Activated T-helper 2 cell treated with anti-CD3 and anti-CD28 coated beads, Interferon-gamma antibody, Interleukin-2, Interleukin-4, amounts not matched to agents 10 μg/mL and 5 μg/mL and 100 μg/mL, durations not matched to agents 14 hours and 24 hours and 36 hours (primary cell): ENCODE data around the gene HIC2. TPM values are rescaled to one million over a fixed set of nuclear protein-coding genes. Genes with fewer than 3 reads are reported as not detected.
"Not testable (repeated sequence)": the region's sequence is repeated elsewhere in the genome, so short reads cannot be mapped to it uniquely, and the experiment has no call there.

Experiments used
- DNase-seq: peaks from one replicate; pipeline ENCODE4 v3.0.0; 2021; ENCODE audit warnings: low spot score
- H3K27ac Mint-ChIP-seq: one replicate; pipeline ENCODE4 v1.8.0; 2021; ENCODE audit warnings: mixed read lengths
- H3K27me3 Mint-ChIP-seq: one replicate; pipeline ENCODE4 v1.8.0; 2021; ENCODE audit warnings: low read depth, mixed read lengths
- H3K36me3 Mint-ChIP-seq: one replicate; pipeline ENCODE4 v1.8.0; 2021; ENCODE audit warnings: low read depth, mixed read lengths
- H3K4me1 Mint-ChIP-seq: one replicate; pipeline ENCODE4 v1.8.0; 2021; ENCODE audit warnings: low read depth, mixed read lengths
- H3K4me3 Mint-ChIP-seq: one replicate; pipeline ENCODE4 v1.8.0; 2021; ENCODE audit warnings: low read depth, mild to moderate bottlenecking, moderate library complexity, mixed read lengths
- H3K9me3 Mint-ChIP-seq: one replicate; pipeline ENCODE4 v1.8.0; 2021; ENCODE audit warnings: mixed read lengths
- intact Hi-C: fragments of 100-400 bp; cut with micrococcal nuclease; formaldehyde crosslinking; loops from one replicate; pipeline ENCODE4 v1.15.1; 2023
- total RNA-seq: library from RNA; stranded (reverse); gene quantifications from 2 replicates; pipeline ENCODE4 v1.2.3, GENCODE V29; 2022

HIC2 gene
- total RNA-seq, 1 donor from 2014 or later: 4.9 TPM

DNA sequence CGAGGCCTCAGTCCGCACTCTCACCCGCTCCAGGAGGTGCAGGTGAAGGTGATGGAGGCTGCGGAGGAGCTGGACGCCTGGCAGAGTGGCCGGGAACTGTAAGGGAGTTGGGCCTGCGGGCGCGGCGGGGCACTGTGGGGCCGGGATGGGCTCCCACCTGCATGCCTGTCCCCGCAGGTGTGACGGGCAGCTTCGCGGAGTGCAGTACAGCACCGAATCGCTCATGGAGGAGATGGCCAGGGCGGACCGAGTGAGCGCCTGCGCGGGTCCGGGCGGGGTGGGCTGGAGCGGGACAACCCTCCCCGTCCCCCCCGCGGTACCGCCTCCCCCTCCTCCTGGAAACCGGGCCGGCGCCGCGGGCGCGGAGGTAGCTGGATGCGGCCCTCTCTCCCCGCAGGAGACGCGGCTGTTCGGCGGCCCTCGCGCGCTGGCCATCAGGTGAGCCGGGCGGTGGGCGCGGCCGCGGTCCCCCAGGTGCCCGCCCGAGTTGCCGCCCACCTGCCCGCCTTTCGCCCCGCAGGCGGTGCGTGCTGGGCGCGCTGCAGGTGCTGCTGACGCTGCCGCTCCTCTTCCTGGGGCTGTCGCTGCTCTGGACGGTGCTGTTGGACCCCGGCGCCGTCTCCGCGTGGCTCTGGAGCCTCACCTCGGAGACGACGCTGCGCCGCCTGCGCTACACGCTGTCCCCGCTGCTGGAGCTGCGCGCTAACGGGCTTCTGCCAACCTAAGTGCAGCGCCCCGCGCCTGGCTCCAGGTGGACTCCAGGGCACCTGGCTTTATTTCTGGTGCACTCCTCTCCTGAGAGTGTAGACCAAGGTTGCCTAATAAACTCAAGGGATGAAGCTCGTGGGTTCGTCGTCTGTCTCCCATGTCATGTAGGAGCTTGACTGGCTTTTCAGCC lies 52.2 kb downstream of the HIC2 start:
- H3K9me3 Mint-ChIP-seq, H3K36me3 Mint-ChIP-seq, DNase-seq, intact Hi-C loops, H3K27me3 Mint-ChIP-seq, H3K4me1 Mint-ChIP-seq, H3K27ac Mint-ChIP-seq, H3K4me3 Mint-ChIP-seq: not testable (repeated sequence)

GRCh38 chr22:21472984-21473383 lies 55.8 kb downstream of the HIC2 start:
- H3K9me3 Mint-ChIP-seq, H3K4me3 Mint-ChIP-seq, H3K27me3 Mint-ChIP-seq, DNase-seq, intact Hi-C loops, H3K4me1 Mint-ChIP-seq, H3K27ac Mint-ChIP-seq, H3K36me3 Mint-ChIP-seq: not testable (repeated sequence)

- H3K4me1 Mint-ChIP-seq, H3K27ac Mint-ChIP-seq, H3K27me3 Mint-ChIP-seq, H3K9me3 Mint-ChIP-seq, DNase-seq, H3K4me3 Mint-ChIP-seq, H3K36me3 Mint-ChIP-seq, intact Hi-C loops: not testable (repeated sequence)
Observed at GRCh38 chr22:21473664-21474063, 56.5 kb downstream of the HIC2 start.

DNA sequence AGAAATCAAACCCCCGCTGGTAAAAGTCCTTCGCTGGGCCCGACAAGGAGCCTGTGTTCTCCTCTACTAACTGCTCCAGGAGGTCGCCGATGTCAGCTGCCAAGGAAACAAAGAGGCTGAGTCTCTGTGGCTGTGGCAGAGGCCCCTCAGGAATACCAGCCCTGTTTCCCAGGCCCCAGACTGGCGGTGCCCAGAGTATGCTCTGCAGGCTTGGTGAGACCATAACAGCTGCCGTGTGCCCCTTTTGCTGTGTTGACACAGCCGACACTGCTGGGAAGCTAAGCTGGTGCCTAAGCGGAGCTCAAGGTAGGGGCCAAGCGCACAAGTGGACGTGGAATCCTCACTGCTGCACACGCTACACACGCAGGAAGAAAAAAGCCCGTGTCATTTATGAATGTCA lies 66.9 kb downstream of the HIC2 start:
- H3K4me3 Mint-ChIP-seq, intact Hi-C loops, H3K9me3 Mint-ChIP-seq: not testable (repeated sequence)

GRCh38 chr22:21487723-21488122 lies 70.6 kb downstream of the HIC2 start:
- H3K36me3 Mint-ChIP-seq, H3K27ac Mint-ChIP-seq, intact Hi-C loops, H3K27me3 Mint-ChIP-seq, H3K9me3 Mint-ChIP-seq, H3K4me1 Mint-ChIP-seq, DNase-seq, H3K4me3 Mint-ChIP-seq: not testable (repeated sequence)

More for the DNA sequence above, 66.9 kb downstream of the HIC2 start:
- DNase-seq, H3K27me3 Mint-ChIP-seq, H3K27ac Mint-ChIP-seq, H3K4me1 Mint-ChIP-seq, H3K36me3 Mint-ChIP-seq: not testable (repeated sequence)

DNA sequence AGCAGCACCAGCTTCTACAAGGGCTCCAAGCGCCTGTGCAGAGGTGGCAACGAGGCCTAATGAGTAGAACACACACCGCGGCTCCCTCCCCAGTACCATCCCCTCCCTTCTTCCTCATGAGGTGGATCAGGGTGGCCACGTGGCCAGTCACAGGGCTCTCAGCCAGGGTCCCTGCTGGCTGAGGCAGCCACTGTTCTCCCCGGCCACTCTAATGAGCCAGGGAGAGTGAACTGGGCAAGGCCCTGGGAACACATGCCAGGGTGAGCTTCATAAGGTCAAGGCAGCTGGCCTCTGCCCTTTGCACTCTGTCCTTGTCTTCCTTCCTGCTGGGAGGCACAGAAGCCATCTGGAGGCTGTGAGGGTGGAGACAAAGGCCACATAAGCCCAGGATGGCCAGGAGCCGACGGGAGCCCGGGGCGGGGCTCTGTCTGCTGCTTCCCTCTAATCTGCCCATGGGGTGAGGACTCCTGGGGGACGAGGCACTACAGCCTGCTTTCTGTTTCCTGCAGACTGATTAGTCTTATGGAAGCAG lies 72.0 kb downstream of the HIC2 start:
- H3K27me3 Mint-ChIP-seq, intact Hi-C loops, H3K36me3 Mint-ChIP-seq, H3K4me3 Mint-ChIP-seq, H3K4me1 Mint-ChIP-seq, H3K27ac Mint-ChIP-seq, H3K9me3 Mint-ChIP-seq, DNase-seq: not testable (repeated sequence)

DNA sequence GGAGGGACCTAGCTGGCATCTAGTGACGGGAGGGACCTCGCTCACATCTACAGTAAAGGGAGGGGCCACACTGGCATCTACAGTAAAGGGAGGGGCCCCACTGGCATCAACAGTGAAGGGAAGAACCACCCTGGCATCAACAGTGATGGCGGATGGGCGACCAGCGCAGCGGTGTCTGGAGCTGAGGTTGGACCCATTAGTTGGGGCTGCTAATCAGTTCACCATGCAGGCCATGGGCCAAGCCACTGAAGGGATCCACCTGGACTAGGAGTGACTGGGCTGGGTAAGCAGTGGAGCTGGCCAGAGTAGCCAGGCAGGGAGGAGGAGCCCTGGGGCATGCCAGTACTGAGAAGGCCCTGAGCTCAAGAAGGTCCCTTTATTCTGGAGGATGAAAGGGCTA lies 73.4 kb downstream of the HIC2 start:
- H3K4me3 Mint-ChIP-seq, H3K9me3 Mint-ChIP-seq, H3K4me1 Mint-ChIP-seq, DNase-seq, intact Hi-C loops, H3K36me3 Mint-ChIP-seq, H3K27ac Mint-ChIP-seq, H3K27me3 Mint-ChIP-seq: not testable (repeated sequence)

DNA sequence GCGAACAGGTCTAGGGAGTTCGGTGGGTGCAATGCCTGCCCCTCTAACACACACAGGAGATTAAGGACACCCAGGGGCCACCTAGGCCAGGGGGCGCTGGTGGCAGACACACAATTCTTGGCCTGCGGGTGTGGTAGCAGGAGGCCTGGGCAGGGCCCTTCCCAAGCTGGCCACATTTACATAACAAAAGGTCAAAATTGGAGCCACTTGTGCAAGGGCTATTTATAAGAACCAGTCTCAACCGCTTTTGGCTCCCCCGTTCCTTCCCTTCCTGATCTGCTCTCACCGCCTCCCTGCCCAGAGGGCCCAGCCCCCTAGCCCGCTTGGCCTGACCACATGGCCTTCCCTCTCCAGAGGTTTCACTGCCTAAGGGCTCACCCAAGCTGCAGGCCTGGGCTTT lies 75.1 kb downstream of the HIC2 start:
- H3K27ac Mint-ChIP-seq, H3K9me3 Mint-ChIP-seq, H3K4me1 Mint-ChIP-seq, DNase-seq, H3K27me3 Mint-ChIP-seq, intact Hi-C loops, H3K4me3 Mint-ChIP-seq, H3K36me3 Mint-ChIP-seq: not testable (repeated sequence)

- H3K27me3 Mint-ChIP-seq, DNase-seq, H3K27ac Mint-ChIP-seq, H3K4me3 Mint-ChIP-seq, intact Hi-C loops, H3K36me3 Mint-ChIP-seq, H3K4me1 Mint-ChIP-seq, H3K9me3 Mint-ChIP-seq: not testable (repeated sequence)
Observed at GRCh38 chr22:21493789-21494782, 76.9 kb downstream of the HIC2 start.

GRCh38 chr22:21497984-21498383 lies 80.8 kb downstream of the HIC2 start:
- H3K36me3 Mint-ChIP-seq, intact Hi-C loops, H3K4me3 Mint-ChIP-seq, H3K4me1 Mint-ChIP-seq, H3K27me3 Mint-ChIP-seq, DNase-seq, H3K27ac Mint-ChIP-seq, H3K9me3 Mint-ChIP-seq: not testable (repeated sequence)

DNA sequence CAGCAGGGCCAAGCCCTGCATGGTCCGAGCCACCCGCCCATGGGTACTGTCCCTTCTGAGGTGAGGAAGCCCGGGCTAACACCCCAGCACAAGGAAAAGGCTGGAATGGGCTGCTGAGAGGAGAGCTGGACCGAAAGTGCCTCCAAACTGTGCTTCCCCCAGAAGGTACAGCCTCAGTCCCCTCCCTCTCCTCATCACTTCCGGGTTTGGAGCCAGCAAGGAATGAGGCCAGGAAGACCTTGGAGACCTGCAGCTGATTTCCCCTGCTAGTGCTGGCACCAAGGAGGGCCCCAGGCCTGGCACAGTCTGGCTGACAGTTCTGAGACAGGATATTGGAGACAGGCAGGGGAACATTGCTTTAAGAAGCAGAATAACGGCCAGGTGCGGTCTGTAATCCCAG lies 81.3 kb downstream of the HIC2 start:
- intact Hi-C loops, DNase-seq, H3K27ac Mint-ChIP-seq: not testable (repeated sequence)

DNA sequence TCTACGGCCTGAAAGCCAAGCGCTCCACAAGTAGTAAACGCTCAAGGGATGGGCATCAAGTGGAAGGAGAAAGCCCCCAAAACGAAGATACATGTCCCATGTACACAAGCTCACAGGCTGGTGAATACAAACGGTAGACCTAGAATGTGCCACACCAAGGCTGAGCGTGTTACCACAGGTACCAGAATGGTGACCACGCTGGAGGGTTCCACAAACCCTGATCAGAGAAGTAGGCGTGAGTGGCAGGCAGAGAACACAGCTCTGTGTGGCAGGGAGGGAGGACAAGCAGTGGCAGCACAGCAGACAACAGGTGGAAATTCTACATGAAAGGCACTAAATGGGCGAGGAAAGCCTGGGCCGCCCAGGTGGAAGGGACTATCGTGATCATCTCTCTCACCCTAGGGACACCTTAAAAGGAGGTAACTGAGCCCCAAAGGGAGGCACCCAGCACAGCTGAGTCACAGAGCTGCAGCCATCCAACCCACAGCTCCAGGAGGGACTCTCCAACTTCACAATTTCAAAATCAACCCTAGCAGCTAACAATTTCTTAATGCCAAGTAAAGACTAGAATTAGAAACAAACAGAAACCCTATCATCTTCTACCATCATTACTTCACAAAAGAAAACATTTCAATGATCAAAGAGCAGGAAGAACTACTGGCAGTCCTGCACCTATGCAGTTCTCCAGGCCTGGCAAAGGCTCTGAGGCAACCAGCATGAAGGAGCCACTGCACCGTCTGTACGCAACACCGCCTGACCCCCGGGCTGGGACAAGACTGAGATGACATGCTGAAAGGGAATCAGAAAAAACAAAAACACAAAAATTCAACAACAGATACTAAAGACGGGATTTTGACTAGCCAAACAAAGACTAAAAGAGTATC lies 82.7 kb downstream of the HIC2 start:
- DNase-seq, H3K4me1 Mint-ChIP-seq, H3K27me3 Mint-ChIP-seq, H3K36me3 Mint-ChIP-seq, H3K4me3 Mint-ChIP-seq, H3K27ac Mint-ChIP-seq, intact Hi-C loops, H3K9me3 Mint-ChIP-seq: not testable (repeated sequence)

More for the DNA sequence above, 81.3 kb downstream of the HIC2 start:
- not testable (repeated sequence) for H3K36me3 Mint-ChIP-seq, H3K9me3 Mint-ChIP-seq, H3K4me3 Mint-ChIP-seq, H3K4me1 Mint-ChIP-seq, H3K27me3 Mint-ChIP-seq
